Esophagus muscularis mucosa (tissue), 4 donors: ENCODE results near the gene TLDC2.

Experiments used
- CTCF ChIP-seq, 3 experiments: fragments of 200-600 bp in 2 of 3; fragments of 450-650 bp in 1 of 3; sonication (generic) in 2 of 3; IDR thresholded peaks; one replicate each; pipeline ENCODE4 v1.5.1; 2017 to 2019; ENCODE audit warnings: antibody characterized with exemption in 3 of 3, mild to moderate bottlenecking in 2 of 3, moderate library complexity in 1 of 3
- EP300 ChIP-seq: sonication (generic); formaldehyde crosslinking; IDR thresholded peaks from one replicate; pipeline ENCODE4 v1.6.1; 2017; ENCODE audit warnings: antibody characterized with exemption
- POLR2A ChIP-seq: fragments of 450-650 bp; IDR thresholded peaks from one replicate; pipeline ENCODE4 v1.6.1; 2017; ENCODE audit warnings: antibody characterized with exemption, moderate library complexity, mild to moderate bottlenecking, low read depth

DNA sequence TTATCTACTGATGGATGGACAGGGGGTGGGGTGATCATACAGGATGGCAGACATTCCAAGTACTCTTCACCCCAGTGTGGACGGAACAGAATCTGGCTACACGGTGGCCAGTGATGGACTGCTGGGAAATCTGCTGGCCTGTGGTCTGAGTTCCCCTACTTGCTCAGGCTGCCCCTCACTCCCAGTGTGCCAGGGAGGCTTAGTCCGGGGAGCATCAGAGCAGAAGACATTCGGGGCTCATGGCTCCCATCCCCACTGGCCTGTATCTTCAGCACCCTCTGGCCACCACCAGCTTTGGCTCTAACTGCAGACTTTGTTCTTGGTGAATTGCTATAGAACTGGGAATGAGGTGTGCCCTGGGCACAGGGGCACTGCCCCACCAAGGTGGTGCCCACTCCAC lies 15.3 kb downstream of the TLDC2 start:
- TF ChIP-seq EP300 (no peak), POLR2A (no peak), CTCF (IDR thresholded peaks at IDR 0.05) (no peak)
